Colon (tissue), 2 donors: Measurements from ENCODE around the gene KIF19.

Experiments used
- FAIRE-seq: peaks from 2 replicates; lab custom pipeline; 2012; peaks lifted over from hg19 to GRCh38; lab: Jason Lieb, UNC
- donor health status: control.
- donor health status: control.

KIF19 gene

GRCh38 chr17:74367206-74367605 lies 41.2 kb downstream of the KIF19 start, which contains the start of gene GPR142:
Gene GPR142 (plus strand): TSS chr17:74367506. CDS start chr17:74369541, 2,035 bp downstream.
- FAIRE-seq: no peak

- no peak for FAIRE-seq
Observed at GRCh38 chr17:74368341-74369081, 42.5 kb downstream of the KIF19 start.

DNA sequence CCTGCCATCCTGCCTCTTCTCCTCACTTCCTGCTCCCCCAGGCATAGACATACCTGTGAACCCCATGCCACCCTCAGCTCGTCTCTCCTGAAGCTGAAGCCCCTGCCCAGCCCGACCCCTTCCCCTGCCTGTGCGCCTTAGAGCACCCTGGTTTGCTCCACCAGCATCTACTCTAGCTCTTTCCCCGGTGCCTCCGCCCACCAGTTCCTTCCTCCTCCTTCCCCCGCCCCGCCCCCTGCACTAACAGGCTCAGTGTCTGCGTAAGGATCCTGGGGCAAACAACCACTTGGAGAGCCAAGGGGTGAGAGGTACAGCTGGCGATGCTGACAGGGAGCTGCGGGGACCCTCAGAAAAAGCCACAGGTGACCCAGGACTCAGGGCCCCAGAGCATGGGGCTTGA lies 43.2 kb downstream of the KIF19 start:
- FAIRE-seq: no peak

DNA sequence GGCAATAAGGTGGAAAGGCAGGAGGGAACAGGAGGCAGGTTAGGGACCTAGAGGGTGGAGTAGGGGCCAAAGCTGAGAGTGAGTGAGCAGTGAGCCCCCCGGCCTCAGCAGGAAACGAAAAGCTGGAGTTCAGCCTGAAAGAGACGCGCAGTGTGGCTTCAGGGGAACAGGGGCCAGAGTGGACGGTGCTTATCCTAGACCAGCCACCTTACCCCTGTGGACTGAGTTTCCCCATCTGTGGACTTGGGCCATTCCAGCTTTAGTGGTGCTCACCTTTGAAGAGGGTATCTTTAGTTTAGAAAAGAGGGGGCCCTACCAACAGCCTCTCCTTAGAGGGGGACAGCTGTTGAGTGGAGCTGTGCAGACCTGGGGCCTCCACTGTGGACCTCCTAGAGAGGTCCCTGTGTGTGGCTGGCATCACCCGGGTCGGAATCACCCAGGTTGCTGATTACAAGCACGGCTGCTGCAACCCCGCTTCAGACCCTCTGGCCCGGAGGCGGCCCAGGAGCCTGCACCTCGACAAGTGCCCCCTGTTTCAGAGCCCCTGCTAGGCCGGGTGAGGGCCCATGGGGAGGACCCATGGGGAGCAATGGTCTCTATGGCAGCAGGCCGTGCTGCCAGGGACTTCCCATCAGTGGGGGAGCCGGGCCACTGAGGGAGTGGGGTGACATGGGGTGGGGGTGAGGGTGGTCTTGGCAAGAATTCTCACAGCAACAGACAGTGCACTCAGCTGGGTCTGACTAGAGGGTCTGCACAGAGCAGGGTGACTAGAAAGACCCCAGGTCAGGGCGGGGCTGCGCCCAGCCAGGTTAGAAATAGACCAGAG lies 43.9 kb downstream of the KIF19 start:
- FAIRE-seq: no peak

DNA sequence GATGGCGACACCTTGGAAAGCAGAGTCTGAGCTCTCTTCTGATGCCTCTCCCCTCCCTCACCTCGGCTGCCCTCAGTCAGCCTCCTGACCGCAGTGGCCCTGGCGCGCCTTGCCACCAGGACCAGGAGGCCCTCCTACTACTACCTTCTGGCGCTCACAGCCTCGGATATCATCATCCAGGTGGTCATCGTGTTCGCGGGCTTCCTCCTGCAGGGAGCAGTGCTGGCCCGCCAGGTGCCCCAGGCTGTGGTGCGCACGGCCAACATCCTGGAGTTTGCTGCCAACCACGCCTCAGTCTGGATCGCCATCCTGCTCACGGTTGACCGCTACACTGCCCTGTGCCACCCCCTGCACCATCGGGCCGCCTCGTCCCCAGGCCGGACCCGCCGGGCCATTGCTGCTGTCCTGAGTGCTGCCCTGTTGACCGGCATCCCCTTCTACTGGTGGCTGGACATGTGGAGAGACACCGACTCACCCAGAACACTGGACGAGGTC lies 45.7 kb downstream of the KIF19 start:
- FAIRE-seq: no peak

- FAIRE-seq: no peak
Observed at GRCh38 chr17:74372426-74372825, 46.4 kb downstream of the KIF19 start.

DNA sequence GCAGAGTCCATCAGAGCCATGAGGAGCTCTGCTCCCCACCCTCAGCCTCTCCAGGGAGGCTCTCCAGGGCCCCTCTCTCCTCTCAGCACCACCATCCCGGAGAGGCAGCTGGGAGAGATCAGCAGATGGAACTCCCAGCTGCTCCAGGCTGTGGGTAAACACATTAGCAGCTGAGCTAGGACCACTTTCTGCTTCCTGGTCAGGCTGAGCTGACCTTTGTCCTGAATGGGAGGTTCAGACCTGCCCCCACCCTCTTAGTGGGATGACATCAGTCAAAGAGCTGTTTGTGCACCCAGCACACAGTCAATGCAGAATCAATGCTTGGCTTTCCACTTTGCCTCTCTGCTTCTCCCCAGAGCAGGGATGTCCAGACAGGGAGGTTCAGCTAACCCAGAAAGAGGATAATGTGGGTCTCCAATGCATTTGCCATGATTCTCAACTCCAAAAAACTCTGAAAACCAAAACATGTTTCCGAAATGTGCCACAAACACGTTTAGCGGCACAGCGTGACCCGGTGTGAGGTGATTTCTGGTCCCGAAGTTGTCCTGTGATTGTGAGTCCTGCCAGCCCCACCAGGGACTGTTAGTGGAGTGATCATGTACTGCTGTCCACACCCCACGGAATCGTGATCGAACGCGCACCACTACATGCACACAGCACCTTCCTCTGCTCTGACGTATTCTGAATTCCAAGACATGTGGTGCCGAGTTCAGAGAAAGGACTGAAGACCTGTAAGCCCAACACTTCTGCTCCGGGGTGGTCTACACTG lies 48.0 kb downstream of the KIF19 start:
- no peak for FAIRE-seq

DNA sequence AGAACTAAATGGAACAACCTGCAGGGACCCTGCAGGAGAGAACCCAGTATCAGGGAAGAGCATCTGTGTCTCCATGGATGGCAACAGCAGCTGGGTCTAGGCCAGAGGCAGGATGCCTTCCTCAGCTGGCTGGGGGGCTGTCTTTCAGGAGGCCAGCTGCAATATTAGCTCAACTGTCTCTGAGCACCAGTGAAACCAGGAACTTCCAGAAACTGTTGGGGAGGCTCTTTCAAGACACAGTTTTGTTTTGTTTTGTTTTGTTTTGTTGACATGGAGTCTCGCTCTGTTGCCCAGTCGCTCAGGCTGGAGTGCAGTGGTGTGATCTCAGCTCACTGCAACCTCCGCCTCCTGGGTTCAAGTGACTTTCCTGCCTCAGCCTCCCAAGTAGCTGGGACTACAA lies 48.8 kb downstream of the KIF19 start:
- no peak for FAIRE-seq

DNA sequence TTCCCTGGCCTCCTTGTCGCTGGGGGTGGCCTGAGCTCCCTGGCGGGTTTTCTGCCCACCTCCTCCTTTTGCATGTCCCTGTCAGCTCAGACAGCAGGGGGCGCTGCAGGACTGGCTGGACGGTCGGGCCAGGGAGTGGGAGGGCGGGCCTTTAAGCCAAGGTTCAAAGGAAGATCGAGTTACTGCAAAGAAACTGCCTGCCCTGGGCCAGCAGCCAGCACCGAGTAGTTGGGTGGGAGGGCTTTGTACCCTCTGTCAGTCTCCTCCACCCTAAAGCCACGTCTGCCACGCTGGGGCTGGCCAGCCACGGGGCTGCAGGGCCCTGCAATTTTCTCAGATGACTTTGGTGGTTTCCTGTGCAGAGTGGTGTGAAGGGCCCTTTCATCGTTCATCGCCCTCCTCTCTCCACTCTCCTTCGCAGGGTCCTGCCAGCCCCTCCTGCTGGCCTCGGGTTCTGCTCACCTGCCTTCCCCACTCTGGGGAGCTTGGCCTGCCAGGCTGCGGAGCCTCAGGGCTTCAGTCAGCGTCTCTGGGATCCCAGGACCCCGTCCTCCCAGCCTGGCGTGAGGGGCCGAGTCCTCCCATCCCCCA lies 53.6 kb downstream of the KIF19 start:
- FAIRE-seq: no peak

GRCh38 chr17:74380086-74380958 lies 54.3 kb downstream of the KIF19 start:
- FAIRE-seq: no peak

DNA sequence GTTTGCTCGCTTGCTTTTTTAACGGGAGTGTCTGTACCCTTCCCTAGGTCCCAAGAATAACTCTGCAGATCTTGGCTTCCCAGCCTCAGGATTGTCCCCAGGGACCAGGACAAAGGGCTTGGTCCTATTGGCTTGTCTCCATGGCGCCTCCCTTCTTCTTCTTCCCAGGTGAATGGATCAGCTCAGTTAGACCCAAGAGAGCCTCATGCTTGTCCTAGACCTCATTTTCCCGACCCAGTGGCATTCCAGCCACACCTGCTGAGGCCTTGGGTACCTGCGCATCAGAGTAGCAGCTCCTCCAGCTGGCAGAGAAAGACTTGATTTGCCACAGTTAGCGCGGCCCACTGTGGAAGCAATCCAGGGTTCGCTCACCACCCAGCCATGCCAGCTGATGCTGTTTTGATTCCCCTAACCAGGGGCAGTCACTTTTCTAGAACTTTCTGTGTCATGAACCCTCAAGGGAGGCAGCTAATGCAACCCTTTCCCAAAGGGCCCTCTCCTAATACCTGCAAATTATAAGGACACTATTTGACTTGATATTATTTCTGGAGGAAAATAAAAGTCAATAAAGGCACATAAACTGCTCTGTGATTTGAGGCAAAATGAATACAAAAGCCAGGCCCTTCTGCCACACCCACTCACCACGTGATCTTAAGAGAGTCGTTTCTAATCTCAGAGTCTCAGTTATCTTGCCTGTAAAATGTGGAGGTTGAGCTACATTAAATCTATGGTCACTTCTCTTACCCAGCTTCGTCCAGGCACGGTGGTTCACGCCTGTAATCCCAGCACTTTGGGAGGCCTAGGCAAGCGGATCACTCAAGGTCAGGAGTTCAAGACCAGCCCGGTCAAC lies 55.2 kb downstream of the KIF19 start:
- FAIRE-seq: no peak

DNA sequence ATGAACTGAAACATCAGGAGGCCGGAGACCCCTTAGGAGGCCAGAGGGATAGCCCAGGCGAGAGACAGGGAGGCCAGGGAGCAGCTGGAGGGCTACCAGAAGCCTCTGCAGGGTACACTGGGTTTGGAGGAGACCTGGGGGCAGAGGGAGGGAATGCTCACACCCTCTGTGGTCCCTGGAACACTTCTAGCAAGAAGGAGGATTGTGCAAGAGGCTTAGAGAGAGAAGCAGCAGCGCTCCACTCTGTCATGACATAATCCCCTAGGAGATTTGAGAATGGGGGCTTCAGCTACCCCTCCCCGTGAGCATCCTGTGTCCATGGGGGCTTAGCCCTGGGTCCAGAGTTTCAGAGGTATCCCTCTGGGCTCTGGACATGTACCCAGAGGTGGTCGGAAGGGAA lies 57.1 kb downstream of the KIF19 start:
- FAIRE-seq: no peak

- FAIRE-seq: no peak
Observed at GRCh38 chr17:74385201-74385600, 59.2 kb downstream of the KIF19 start.

DNA sequence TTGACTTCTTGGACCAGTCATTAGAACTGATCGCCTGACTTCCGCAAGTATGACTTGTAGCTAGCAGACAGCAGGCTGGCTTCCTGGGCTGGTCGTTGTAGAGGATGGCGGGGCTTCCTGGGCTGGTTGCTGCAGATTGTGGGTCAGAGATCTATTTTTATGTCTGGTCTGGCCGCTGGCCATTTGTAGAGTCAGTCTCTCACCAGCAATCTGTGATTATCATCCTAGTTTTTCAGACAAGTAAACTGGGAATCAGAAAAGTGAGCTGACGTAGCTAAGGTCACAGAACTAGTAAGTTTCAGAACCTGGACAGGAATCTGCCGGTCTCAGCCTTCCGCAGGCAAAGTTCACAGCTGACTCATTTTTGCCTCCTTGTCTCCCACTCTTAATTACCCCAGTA lies 60.4 kb downstream of the KIF19 start:
- FAIRE-seq: no peak

DNA sequence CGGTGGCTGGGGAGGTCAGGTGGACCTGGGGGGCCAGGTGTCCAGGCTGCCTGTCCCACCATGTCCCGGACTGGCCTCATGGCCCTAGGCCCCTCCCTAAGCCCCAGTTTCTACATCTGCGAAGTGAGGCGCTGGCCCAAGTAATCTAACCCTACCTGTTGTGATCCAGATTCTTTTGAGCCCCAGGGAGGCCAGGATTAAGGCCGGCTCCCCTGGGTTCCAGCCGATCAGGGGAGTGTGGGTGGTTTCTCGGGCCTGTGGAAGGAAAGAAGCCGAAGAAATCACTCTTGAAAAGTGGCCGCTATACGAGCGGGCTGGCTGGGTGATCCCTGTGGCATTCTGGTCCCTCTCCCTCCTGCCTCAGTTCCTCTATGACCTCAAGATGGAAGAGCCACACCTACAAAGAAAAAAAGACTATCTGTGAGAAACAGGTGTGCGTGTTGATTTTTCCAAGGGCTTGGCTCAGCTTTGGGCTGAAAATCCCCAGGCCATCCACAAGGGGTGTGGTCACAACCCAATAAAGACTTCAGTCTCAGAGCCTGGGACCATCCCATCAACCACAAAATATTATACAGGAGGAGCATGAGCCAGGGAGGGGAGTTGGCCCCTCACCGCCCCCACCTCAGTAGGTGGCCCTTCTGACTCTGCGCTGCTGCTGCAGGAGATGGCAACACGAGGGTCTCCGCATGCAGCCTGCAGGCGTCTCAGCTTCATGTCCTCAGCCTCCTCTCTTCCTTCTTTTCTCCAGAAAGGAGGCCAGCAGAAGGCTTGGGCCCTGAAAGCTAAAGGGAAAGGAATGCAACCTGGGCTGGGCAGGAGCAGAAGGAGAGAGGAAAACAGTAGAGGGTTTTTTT lies 61.6 kb downstream of the KIF19 start:
- no peak for FAIRE-seq

- FAIRE-seq: no peak
Observed at GRCh38 chr17:74389084-74389753, 63.2 kb downstream of the KIF19 start.

GRCh38 chr17:74389937-74390679 lies 64.1 kb downstream of the KIF19 start:
- FAIRE-seq: no peak
